HG03025 (cell line): ENCODE results near the gene KRT34.
"Not testable (repeated sequence)": the region's sequence is repeated elsewhere in the genome, so short reads cannot be mapped to it uniquely, and the experiment has no call there.

Experiments
- ATAC-seq: cut with Tn5 transposase; IDR thresholded peaks from one replicate; pipeline ENCODE4 v1.9.1; 2021; ENCODE audit warnings: mild to moderate bottlenecking, moderate library complexity; ENCODE audit not compliant: unreplicated experiment, low FRiP score

The KRT34 gene

GRCh38 chr17:41406205-41406604 lies 24.1 kb upstream of the KRT34 start:
- no peak for ATAC-seq

GRCh38 chr17:41404024-41404671 lies 22.0 kb upstream of the KRT34 start:
- no peak for ATAC-seq

DNA sequence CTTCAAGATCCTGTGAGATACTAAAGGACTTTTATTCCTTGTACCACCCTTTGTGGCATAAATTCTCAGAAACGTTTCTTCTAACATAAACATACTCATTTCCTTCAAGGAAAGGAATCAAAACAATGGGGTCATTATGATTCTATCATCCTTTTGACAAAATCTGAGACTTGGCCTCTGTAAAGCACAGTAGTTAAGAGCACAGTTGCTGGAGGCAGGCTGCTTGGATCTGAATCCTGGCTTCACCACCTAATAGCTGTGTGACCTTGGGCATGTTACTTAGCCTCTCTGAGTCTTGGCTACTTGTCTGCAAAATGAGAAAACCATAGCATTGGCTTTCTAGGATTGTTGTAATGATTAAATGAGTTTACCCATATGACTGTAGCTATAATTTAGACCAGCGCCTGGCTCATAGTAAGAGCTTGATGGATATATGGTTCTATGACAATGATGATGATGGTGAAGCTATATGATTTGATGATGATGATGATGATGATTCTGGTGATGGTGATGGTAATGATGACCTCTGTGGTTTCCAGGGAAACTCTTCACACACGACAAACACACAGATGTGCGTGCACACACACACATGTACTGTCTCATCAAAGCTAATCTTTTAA lies 21.4 kb upstream of the KRT34 start:
- no peak for ATAC-seq

DNA sequence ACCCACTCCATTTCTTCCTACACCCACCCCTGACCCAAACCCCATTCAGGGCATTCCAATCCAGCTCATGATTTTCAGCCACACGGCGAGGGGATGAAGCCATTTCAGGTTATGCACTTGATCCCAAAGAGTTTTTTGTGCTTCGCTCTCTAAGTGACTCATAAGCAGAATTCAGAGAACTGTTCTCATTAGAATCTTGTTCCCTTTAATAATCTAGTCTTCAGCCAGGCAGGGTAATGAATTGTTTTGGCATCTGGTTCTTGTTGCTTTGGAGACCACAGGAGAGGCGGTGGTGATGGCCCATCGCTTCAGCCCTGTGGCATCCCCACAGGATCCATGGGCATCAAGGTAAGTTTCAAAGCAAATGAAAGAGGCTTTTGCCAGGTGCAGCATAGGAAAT lies 20.1 kb upstream of the KRT34 start:
- ATAC-seq: no peak

GRCh38 chr17:41396996-41397660 lies 15.0 kb upstream of the KRT34 start, which contains the start of gene KRT31:
Gene KRT31, minus strand, starts transcription at chr17:41397608. Its CDS starts 69 bp downstream, at chr17:41397539.
- no peak for ATAC-seq

DNA sequence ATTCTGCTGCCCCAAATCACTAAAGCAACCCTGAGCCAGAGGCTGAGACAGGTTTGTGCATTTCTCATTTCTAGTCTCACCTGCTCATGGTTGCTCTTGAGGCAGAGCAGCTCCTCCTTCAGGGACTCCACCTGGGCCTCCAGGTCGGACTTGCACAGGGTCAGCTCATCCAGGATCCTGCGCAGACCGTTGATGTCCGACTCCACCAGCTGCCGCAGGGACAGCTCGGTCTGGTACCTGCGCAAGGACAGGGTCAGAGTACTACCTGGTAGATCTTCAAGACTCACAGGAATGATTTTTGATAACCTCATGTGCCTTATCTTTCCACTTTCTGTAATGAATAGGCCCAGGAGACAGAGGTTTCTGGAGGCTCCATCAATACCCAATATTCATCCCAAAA lies 14.2 kb upstream of the KRT34 start:
- ATAC-seq: no peak

- no peak for ATAC-seq
Measured at GRCh38 chr17:41395611-41396010, 13.5 kb upstream of the KRT34 start.

GRCh38 chr17:41395044-41395443 lies 12.9 kb upstream of the KRT34 start:
- not testable (repeated sequence) for ATAC-seq

DNA sequence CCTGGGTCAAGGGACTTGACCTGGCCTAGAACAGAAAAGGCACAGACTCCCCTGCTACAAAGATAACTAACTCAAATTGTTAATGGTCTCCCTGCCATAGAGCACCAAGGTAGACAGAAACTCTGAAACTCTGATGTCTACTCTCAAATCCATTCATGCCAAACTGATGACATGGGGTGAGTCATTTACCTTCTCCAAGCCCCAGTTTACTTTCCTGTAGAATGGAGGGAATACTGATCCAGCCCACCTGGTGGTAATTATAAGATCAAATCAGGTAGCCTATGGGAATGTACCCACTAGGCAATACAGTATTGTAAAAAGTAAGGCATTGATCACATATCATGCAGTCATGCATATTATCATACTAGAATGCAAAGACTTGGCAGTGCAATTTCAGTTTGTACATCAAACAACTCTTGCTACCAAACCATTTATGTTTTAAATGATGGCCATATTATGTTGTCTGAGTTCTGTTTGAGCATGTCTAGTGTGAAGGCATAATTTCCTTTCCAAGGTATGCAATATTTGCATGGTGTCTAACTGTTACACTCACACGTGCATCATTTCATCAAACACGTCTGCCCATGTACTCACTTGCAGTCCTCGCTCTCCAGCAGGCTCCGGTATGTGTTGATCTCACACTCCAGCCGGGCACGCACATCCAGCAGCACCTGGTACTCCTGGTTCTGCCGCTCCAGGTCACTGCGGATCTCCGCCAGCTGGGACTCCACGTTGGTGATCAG lies 12.3 kb upstream of the KRT34 start:
- no peak for ATAC-seq

- ATAC-seq: no peak
Measured at GRCh38 chr17:41393826-41394225, 11.7 kb upstream of the KRT34 start.

DNA sequence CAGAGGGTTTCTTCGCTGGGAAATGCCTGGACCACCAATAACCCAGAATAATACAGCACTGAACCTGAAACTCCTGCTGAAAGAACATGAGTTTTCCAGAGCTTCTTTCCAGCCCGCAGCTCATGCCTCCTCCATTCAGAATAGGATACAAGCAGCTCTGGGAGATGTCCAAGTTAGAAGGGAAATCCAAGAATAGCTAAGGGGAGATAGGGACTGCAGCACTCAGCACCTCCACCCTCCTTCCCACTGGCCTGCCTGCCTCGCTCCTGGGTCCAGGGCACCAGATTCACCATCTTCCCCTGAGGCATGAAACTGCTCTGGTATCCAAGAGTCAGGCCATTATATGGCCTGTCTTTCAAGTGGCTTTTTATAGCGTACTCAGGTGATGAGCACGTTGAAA lies 11.2 kb upstream of the KRT34 start:
- no peak for ATAC-seq

DNA sequence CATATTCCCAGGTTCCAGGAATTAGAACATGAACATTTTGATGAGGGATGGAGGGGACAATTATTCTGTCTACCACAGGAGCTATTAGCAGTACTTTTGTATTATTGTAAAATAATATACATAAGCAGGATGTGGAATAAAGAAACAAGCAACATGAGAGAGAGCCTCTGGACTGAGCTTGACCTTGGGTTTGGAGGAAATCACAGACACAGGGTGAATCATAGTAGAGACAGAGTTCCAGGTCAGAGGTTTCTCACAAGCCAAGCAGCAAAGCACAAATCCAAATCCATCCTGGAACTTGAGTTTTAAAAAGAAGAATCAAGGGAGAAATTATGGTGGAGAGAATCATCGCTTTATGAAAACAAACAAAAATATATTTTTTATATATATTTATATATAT lies 10.2 kb upstream of the KRT34 start:
- no peak for ATAC-seq

DNA sequence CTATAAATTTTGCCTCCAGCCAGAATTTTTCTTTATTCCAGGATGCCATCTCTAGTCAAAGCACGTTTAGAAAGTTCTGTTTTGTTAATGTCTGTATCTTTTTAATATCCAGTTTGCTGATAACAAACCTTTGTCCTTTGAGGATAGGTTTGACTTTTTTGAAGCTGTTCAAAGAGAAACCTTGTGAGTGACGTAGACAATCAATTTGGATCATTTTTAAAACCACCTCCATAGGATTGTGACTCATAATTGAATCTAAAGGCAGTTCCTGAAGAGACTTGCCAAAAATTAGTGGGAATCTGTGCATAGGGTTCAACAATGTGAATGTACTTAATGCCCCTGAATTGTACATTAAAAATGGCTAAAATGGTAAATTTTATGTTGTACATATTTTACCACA lies 9.4 kb upstream of the KRT34 start:
- no peak for ATAC-seq

GRCh38 chr17:41390411-41390938 lies 8.4 kb upstream of the KRT34 start:
- ATAC-seq: no peak

DNA sequence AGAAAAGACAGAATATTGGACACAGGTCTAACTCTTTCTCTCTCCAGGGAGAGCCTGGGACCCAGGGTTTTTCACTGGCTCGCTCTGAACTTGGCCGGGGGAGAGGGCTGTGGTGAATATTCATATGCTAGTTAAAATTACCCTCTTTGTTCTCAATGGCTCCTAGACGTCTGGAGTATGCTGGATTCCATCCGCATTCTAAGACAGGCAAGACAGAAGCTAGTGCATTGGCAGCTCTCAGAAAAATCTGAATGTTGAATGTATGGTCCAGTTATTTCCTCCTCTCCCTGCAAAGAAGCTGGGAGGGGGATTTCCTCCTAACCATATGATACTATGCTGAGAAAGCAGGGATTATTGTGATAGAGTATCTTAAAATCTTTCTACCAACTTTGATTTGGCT lies 5.6 kb upstream of the KRT34 start:
- no peak for ATAC-seq

DNA sequence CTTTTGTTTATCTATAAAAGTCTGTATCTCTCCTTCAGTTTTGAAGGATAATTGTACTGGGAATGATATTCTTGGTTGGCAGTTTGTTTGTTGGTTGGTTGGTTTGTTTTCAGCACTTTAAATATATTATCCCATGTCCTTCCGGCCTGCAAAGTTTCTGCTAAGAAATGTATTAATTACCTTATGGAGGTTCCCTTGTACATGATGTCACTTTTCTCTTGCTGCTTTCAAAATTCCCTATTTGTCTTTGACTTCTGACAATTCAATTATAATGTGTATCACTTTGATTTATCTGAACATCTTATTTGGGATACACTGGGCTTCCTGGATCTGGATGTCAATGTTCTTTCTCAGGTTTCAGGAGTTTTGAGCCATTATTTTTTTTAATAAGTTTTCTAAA lies 4.1 kb upstream of the KRT34 start:
- ATAC-seq: no peak

GRCh38 chr17:41383690-41384089 lies 1.6 kb upstream of the KRT34 start:
- no peak for ATAC-seq

DNA sequence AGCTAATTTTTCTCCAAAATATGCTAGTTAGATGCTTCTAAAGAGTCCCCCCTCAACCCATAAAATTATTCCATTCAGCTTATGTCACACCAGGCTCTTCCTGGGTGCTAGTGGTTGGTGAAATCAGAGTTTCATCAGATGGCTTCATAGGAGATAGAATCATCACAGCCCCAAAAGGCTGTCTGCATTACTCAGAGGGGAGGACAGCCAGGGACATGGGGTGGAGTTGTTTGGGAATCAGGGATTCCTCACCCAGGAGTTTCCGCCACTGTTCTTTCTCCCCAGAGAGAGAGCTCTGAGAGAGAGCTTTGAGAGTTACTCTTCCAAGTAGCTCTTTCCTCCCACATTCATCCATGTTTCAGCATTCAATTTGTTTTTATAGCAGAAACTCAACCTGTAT lies 288 bp upstream of the KRT34 start:
- ATAC-seq: no peak

DNA sequence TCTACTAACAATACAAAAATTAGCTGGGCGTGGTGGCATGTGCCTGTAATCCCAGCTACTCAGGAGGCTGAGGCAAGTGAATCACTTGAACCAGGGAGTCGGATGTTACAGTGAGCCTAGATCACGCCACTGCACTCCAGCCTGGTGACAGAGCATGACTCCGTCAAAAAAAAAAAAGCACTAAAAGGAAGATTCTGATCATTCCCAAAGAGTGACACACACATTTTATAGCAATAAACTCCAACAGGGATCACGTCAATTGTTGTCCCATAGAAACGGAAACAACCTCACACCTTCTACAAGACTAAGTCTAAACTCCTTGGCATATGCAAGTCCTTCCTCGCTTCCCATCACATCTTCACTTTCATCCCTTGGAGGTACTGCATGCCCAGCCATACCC lies 2.0 kb downstream of the KRT34 start:
- ATAC-seq: not testable (repeated sequence)

DNA sequence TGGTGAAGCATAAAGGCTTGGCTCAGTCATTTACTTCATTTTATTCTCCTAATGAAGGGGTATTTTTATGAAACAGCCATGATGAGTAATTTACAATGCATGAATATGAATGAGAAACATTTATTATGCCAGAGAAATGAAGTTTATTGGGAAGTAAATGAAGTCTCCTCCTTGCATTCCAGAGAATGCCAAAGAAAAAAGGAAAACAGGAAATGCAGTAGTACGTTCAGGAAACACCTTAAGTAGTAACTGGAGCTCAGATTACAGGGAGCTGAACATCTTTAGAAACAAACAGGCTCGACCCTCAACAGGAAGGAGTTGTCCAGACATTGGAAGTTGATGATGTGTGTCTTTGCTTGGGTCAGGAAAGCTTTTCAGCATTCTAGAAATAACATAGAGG lies 4.6 kb downstream of the KRT34 start:
- no peak for ATAC-seq

DNA sequence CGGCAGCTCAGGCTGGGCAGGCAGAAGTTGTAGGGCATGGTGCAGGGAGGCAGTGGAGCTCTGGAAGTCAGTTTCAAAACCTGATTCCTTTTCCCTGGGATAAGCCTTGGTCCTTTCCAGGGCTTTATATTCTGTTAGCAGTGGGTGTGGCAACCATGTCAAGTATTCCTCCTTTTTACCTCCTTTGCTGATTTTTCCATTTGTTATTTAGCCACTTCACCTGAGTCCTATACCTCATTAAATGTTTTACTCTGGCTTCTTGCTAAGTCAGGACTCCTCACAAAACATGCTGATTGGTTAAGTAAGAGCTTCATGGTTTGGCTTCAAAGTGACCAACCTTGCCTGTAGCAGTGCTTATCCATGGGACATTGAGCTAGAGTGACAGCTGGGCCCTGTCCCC lies 12.4 kb downstream of the KRT34 start, which contains the start of gene KRT33B:
KRT33B (minus strand) TSS at position 101 of the 400 bp plus-strand sequence; CDS start at position 38, 63 bp downstream.
- no peak for ATAC-seq
